IPS-20b (cell line): ENCODE measurements around the gene SLC12A3.
"Not testable (repeated sequence)": the region's sequence is repeated elsewhere in the genome, so short reads cannot be mapped to it uniquely, and the experiment has no call there.

ENCODE experiments used
- H3K27ac ChIP-seq: one replicate; pipeline ENCODE4 v1.5.1; 2013; ENCODE audit warnings: low read length
- H3K27me3 ChIP-seq: 2 replicates; pipeline ENCODE4 v1.6.1; 2013; ENCODE audit warnings: mild to moderate bottlenecking, low read length, inconsistent platforms; ENCODE audit not compliant: insufficient read depth
- H3K36me3 ChIP-seq: 2 replicates; pipeline ENCODE4 v1.6.1; 2013; ENCODE audit warnings: low read depth, mild to moderate bottlenecking, inconsistent platforms, low read length, moderate library complexity; ENCODE audit not compliant: insufficient read depth
- H3K4me1 ChIP-seq: 2 replicates; pipeline ENCODE4 v1.6.1; 2013; ENCODE audit warnings: mild to moderate bottlenecking, control low read depth, inconsistent platforms, low read length, moderate library complexity; ENCODE audit not compliant: insufficient read depth
- H3K4me3 ChIP-seq: 2 replicates; pipeline ENCODE4 v1.5.1; 2013; ENCODE audit warnings: mild to moderate bottlenecking, low read length, inconsistent platforms
- H3K9ac ChIP-seq: 2 replicates; pipeline ENCODE4 v1.6.1; 2013; ENCODE audit warnings: low read depth, mild to moderate bottlenecking, inconsistent platforms, low read length, moderate library complexity
- H3K9me3 ChIP-seq: 2 replicates; pipeline ENCODE4 v1.6.1; 2013; ENCODE audit warnings: mild to moderate bottlenecking, low read depth, low read length, inconsistent platforms; ENCODE audit not compliant: insufficient read depth

SLC12A3 gene

GRCh38 chr16:56861756-56862155, 3.3 kb upstream of the SLC12A3 start:
- Histone ChIP-seq H3K27me3 (no peaks in the 10 kb centered on the region), H3K36me3 (no peaks in the 10 kb centered on the region), H3K27ac (no peak overlapping the region), H3K9ac (no peak overlapping the region), H3K9me3 (no peaks in the 10 kb centered on the region), H3K4me3 (no peak overlapping the region), H3K4me1 (no peaks in the 10 kb centered on the region; the same call in none of the 2 replicates)

GRCh38 chr16:56862776-56863175, 2.2 kb upstream of the SLC12A3 start:
- Histone ChIP-seq H3K27me3 (no peaks in the 10 kb centered on the region), H3K9ac (no peak overlapping the region), H3K36me3 (no peaks in the 10 kb centered on the region), H3K9me3 (no peaks in the 10 kb centered on the region), H3K27ac (no peak overlapping the region), H3K4me1 (no peaks in the 10 kb centered on the region; the same call in none of the 2 replicates), H3K4me3 (no peak overlapping the region)

GRCh38 chr16:56865394-56866062, 521 bp downstream of the SLC12A3 start:
- no peaks in the 10 kb centered on the region for H3K36me3 ChIP-seq
- H3K4me3 ChIP-seq, result no peak overlapping the region
- H3K27ac ChIP-seq, result no peak overlapping the region
- no peak overlapping the region for H3K9ac ChIP-seq
- no peaks in the 10 kb centered on the region for H3K9me3 ChIP-seq
- H3K4me1 ChIP-seq, result no peaks in the 10 kb centered on the region; the same call in none of the 2 replicates
- no peaks in the 10 kb centered on the region for H3K27me3 ChIP-seq

- no peak overlapping the region for H3K4me3 ChIP-seq
- H3K4me1 ChIP-seq, result no peaks in the 10 kb centered on the region
- no peaks in the 10 kb centered on the region for H3K36me3 ChIP-seq
- H3K9ac ChIP-seq, result no peak overlapping the region
- H3K9me3 ChIP-seq, result no peaks in the 10 kb centered on the region
- H3K27me3 ChIP-seq, result no peaks in the 10 kb centered on the region
- no peak overlapping the region for H3K27ac ChIP-seq
Measured at GRCh38 chr16:56866955-56867830, 2.2 kb downstream of the SLC12A3 start.

- H3K27me3 ChIP-seq, result no peaks in the 10 kb centered on the region
- no peak overlapping the region for H3K9ac ChIP-seq
- no peaks in the 10 kb centered on the region for H3K9me3 ChIP-seq
- no peaks in the 10 kb centered on the region for H3K36me3 ChIP-seq
- no peaks in the 10 kb centered on the region for H3K4me1 ChIP-seq
- H3K4me3 ChIP-seq, result no peak overlapping the region
- no peak overlapping the region for H3K27ac ChIP-seq
Measured at GRCh38 chr16:56868175-56868574, 3.2 kb downstream of the SLC12A3 start.

- not testable (repeated sequence) for H3K27me3 ChIP-seq, H3K9ac ChIP-seq, H3K4me1 ChIP-seq, H3K4me3 ChIP-seq, H3K36me3 ChIP-seq, H3K9me3 ChIP-seq, H3K27ac ChIP-seq
Measured at GRCh38 chr16:56868766-56869165, 3.8 kb downstream of the SLC12A3 start.

GRCh38 chr16:56869513-56870275, 4.7 kb downstream of the SLC12A3 start:
- H3K4me3 ChIP-seq, result no peak overlapping the region
- H3K27me3 ChIP-seq, result no peaks in the 10 kb centered on the region
- H3K27ac ChIP-seq, result no peak overlapping the region
- no peak overlapping the region for H3K9ac ChIP-seq
- no peaks in the 10 kb centered on the region for H3K4me1 ChIP-seq
- H3K36me3 ChIP-seq, result no peaks in the 10 kb centered on the region
- H3K9me3 ChIP-seq, result no peaks in the 10 kb centered on the region

- Histone ChIP-seq H3K9ac (no peak overlapping the region), H3K27ac (no peak overlapping the region), H3K4me1 (no peaks in the 10 kb centered on the region), H3K36me3 (no peaks in the 10 kb centered on the region), H3K27me3 (no peaks in the 10 kb centered on the region), H3K4me3 (no peak overlapping the region), H3K9me3 (no peaks in the 10 kb centered on the region)
Measured at GRCh38 chr16:56870276-56870888, 5.4 kb downstream of the SLC12A3 start.

- H3K9ac ChIP-seq, result no peak overlapping the region
- no peak overlapping the region for H3K4me3 ChIP-seq
- no peaks in the 10 kb centered on the region for H3K36me3 ChIP-seq
- H3K27ac ChIP-seq, result no peak overlapping the region
- H3K4me1 ChIP-seq, result no peaks in the 10 kb centered on the region
- no peaks in the 10 kb centered on the region for H3K27me3 ChIP-seq
- no peaks in the 10 kb centered on the region for H3K9me3 ChIP-seq
Measured at GRCh38 chr16:56871172-56871593, 6.2 kb downstream of the SLC12A3 start.

GRCh38 chr16:56872863-56873391, 7.9 kb downstream of the SLC12A3 start:
- Histone ChIP-seq H3K4me1 (no peaks in the 10 kb centered on the region), H3K4me3 (no peak overlapping the region), H3K36me3 (no peaks in the 10 kb centered on the region), H3K9me3 (no peaks in the 10 kb centered on the region), H3K27ac (no peak overlapping the region), H3K27me3 (no peaks in the 10 kb centered on the region), H3K9ac (no peak overlapping the region)

- Histone ChIP-seq H3K27ac (no peak overlapping the region), H3K9me3 (no peaks in the 10 kb centered on the region), H3K4me3 (no peak overlapping the region), H3K4me1 (no peaks in the 10 kb centered on the region), H3K27me3 (no peaks in the 10 kb centered on the region), H3K9ac (no peak overlapping the region), H3K36me3 (no peaks in the 10 kb centered on the region)
Measured at GRCh38 chr16:56874800-56875199, 9.8 kb downstream of the SLC12A3 start.
